Glutamatergic neuron (in vitro differentiated cells): ENCODE measurements around the gene ACYP2. TPM values are rescaled to one million over a fixed set of nuclear protein-coding genes. Genes with fewer than 3 reads are reported as not detected.
"Not testable (repeated sequence)": the region's sequence is repeated elsewhere in the genome, so short reads cannot be mapped to it uniquely, and the experiment has no call there.

Experiments used
- DNase-seq: peaks from one replicate; pipeline ENCODE4 v3.0.0; 2022
- H3K27ac Mint-ChIP-seq: one replicate; pipeline ENCODE4 v1.8.0; 2020; ENCODE audit warnings: mild to moderate bottlenecking, mixed read lengths, inconsistent platforms; ENCODE audit not compliant: unreplicated experiment
- H3K27me3 Mint-ChIP-seq: one replicate; pipeline ENCODE4 v1.8.0; 2020; ENCODE audit warnings: mild to moderate bottlenecking, moderate library complexity, mixed read lengths, inconsistent platforms; ENCODE audit not compliant: unreplicated experiment
- H3K36me3 Mint-ChIP-seq: one replicate; pipeline ENCODE4 v1.8.0; 2020; ENCODE audit warnings: mild to moderate bottlenecking, mixed read lengths, inconsistent platforms; ENCODE audit not compliant: unreplicated experiment
- H3K4me1 Mint-ChIP-seq: one replicate; pipeline ENCODE4 v1.8.0; 2020; ENCODE audit warnings: mild to moderate bottlenecking, low read depth, mixed read lengths, inconsistent platforms; ENCODE audit not compliant: unreplicated experiment
- H3K4me3 Mint-ChIP-seq: one replicate; pipeline ENCODE4 v1.8.0; 2020; ENCODE audit warnings: mild to moderate bottlenecking, mixed read lengths, inconsistent platforms; ENCODE audit not compliant: unreplicated experiment
- H3K9me3 Mint-ChIP-seq: one replicate; pipeline ENCODE4 v1.8.0; 2020; ENCODE audit warnings: mild to moderate bottlenecking, moderate library complexity, mixed read lengths, inconsistent platforms; ENCODE audit not compliant: unreplicated experiment
- total RNA-seq: library from RNA; stranded (reverse); fragmentation: NEBNext Ultra II Directional; extraction: Animal tissue kit (Norgen Biotek cat#: 25700); gene quantifications from one replicate; pipeline ENCODE4 v1.2.1, GENCODE V29; 2021; ENCODE audit not compliant: unreplicated experiment
- TF ChIP-seq, protein P1 (sequence below): fragments of 200-600 bp; sonication (generic); IDR thresholded peaks from one replicate; pipeline ENCODE4 v1.5.0; 2021; ENCODE audit not compliant: partially characterized antibody, unreplicated experiment

Gene ACYP2
- total RNA-seq, 1 donor from 2014 or later: 8.4 TPM

- DNase-seq: no peak
- H3K4me1 Mint-ChIP-seq: peaks cover 5% of the 10 kb centered on the region
- H3K4me3 Mint-ChIP-seq: peak overlapping the region; percentile 86
- peaks cover 12% of the 10 kb centered on the region for H3K27me3 Mint-ChIP-seq
- peaks cover 6% of the 10 kb centered on the region for H3K36me3 Mint-ChIP-seq
- H3K9me3 Mint-ChIP-seq: peaks cover 10% of the 10 kb centered on the region
- TF ChIP-seq, protein P1, sequence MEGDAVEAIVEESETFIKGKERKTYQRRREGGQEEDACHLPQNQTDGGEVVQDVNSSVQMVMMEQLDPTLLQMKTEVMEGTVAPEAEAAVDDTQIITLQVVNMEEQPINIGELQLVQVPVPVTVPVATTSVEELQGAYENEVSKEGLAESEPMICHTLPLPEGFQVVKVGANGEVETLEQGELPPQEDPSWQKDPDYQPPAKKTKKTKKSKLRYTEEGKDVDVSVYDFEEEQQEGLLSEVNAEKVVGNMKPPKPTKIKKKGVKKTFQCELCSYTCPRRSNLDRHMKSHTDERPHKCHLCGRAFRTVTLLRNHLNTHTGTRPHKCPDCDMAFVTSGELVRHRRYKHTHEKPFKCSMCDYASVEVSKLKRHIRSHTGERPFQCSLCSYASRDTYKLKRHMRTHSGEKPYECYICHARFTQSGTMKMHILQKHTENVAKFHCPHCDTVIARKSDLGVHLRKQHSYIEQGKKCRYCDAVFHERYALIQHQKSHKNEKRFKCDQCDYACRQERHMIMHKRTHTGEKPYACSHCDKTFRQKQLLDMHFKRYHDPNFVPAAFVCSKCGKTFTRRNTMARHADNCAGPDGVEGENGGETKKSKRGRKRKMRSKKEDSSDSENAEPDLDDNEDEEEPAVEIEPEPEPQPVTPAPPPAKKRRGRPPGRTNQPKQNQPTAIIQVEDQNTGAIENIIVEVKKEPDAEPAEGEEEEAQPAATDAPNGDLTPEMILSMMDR: no peak
- peak overlapping the region; percentile 98 for H3K27ac Mint-ChIP-seq
Observed at GRCh38 chr2:54114936-54115283, 505 bp upstream of the ACYP2 start.

GRCh38 chr2:54116598-54116997 is 1.2 kb downstream of the ACYP2 start:
- not testable (repeated sequence) for H3K27ac Mint-ChIP-seq, H3K9me3 Mint-ChIP-seq, H3K4me1 Mint-ChIP-seq, DNase-seq, H3K4me3 Mint-ChIP-seq, H3K36me3 Mint-ChIP-seq
- peaks cover 12% of the 10 kb centered on the region for H3K27me3 Mint-ChIP-seq

DNA sequence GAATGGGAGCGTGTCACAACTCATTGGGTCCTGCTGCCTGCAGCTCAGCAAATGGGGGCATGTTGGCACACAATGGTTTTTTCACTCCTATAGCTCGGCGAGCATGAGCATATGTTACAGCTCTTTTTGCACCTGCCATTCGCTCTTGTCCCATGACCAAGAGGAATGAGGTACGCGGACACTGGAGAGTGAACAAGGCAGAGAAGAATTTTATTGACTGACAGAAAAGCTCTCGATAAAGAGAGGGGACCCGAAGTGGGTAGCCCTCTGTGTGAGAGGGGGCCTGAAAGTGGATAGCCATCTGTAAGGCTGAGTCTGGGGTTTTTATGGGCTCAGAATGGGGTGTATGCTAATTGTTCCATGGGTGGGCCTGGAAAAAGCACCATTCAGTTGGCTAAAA is 5.5 kb downstream of the ACYP2 start:
- Mint-ChIP-seq H3K27me3 (no peaks in the 10 kb centered on the region), H3K36me3 (peaks cover 6% of the 10 kb centered on the region), H3K4me3 (no peak overlapping the region), H3K4me1 (no peaks in the 10 kb centered on the region), H3K27ac (no peak overlapping the region), H3K9me3 (peaks cover 3% of the 10 kb centered on the region)
- TF ChIP-seq, protein P1: no peak
- no peak for DNase-seq

- Mint-ChIP-seq H3K36me3 (no peaks in the 10 kb centered on the region), H3K27ac (no peak overlapping the region), H3K4me3 (no peak overlapping the region), H3K27me3 (no peaks in the 10 kb centered on the region), H3K4me1 (no peaks in the 10 kb centered on the region), H3K9me3 (no peaks in the 10 kb centered on the region)
- DNase-seq: no peak
- TF ChIP-seq, protein P1: no peak
Observed at GRCh38 chr2:54122171-54122935, 6.9 kb downstream of the ACYP2 start.

DNA sequence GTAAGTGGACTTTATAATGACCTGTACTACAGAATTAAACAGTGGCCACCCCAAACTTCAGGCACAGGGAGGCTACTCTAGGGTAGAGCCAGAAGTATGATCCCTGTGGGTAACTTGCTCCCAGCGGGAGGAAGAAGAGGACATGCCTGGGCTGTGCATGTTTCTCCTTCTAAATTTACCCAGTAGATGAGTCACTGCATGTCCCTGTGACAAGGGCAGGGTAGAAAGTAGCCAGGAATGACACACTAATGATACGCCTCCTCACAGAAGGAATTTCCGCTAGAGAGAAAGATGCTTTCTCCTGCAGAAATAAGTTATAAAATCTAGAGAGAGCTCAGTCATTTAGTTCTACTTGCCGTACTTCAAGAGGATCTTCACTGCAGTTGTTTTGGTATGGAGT is 7.5 kb downstream of the ACYP2 start:
- Mint-ChIP-seq H3K4me1 (no peaks in the 10 kb centered on the region), H3K36me3 (no peaks in the 10 kb centered on the region), H3K4me3 (no peak overlapping the region), H3K9me3 (no peaks in the 10 kb centered on the region), H3K27me3 (no peaks in the 10 kb centered on the region), H3K27ac (no peak overlapping the region)
- no peak for DNase-seq
- TF ChIP-seq, protein P1: no peak

GRCh38 chr2:54127174-54127573 is 11.8 kb downstream of the ACYP2 start:
- not testable (repeated sequence) for H3K4me1 Mint-ChIP-seq, H3K27ac Mint-ChIP-seq, H3K27me3 Mint-ChIP-seq, H3K4me3 Mint-ChIP-seq, H3K9me3 Mint-ChIP-seq, H3K36me3 Mint-ChIP-seq, DNase-seq
